ENCODE measurements around the gene PAX6. TPM values are rescaled to one million over a fixed set of nuclear protein-coding genes. Genes with fewer than 3 reads are reported as not detected.

PAX6 gene
- total and polyA plus RNA-seq, 2 of the 13 experiments (the other 11 are each of a cell fraction or from before 2014, with no cell fraction given) = 0.15 to 1.1 TPM

DNA sequence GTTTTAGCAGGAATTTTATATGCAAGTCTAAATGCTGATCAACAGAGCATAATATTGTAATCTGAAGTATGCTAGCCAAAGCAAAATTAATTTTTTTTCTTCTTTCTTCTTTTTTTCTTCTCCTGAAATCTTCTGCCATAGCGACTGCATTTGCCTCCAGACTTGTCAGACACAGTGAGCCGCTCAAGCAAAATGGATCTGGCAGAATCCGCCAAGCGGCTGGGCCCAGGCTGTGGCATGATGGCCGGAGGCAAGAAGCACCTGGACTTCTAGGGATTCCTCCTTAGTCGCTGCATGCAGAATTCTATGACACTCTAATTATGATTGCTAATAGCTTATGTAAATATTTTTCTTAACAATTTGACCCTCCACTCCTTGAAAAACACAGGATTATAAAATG lies 27.9 kb downstream of the PAX6 start:
- Histone ChIP-seq H3K4me3 (replicated peaks in 1 of 3; ENCODE audit: insufficient read depth in 1 of 3, low read depth in 2 of 3, low read length in 3 of 3) (no peak overlapping the region), H2AFZ (ENCODE audit: low read length) (no peak overlapping the region), H3K27ac (ENCODE audit: extremely low read length, insufficient read depth, low read length) (no peak overlapping the region), H4K20me1 (ENCODE audit: insufficient read depth, low read length) (no peaks in the 10 kb centered on the region), H3K9ac (ENCODE audit: insufficient read depth, low read depth, low read length) (no peak overlapping the region), H3K9me3 (ENCODE audit: low read length) (no peaks in the 10 kb centered on the region), H3K36me3 (replicated peaks in 1 of 2; ENCODE audit: control insufficient read depth in 1 of 2, insufficient read depth in 2 of 2, low read length in 2 of 2) (no peaks in the 10 kb centered on the region), H3K4me1 (ENCODE audit: insufficient read depth, low read length) (no peaks in the 10 kb centered on the region), H3K4me2 (ENCODE audit: low read depth, low read length) (no peak overlapping the region), H3K27me3 (ENCODE audit: control insufficient read depth in 1 of 2, insufficient read depth in 2 of 2, low read length in 2 of 2) (no peaks in the 10 kb centered on the region), H3K79me2 (ENCODE audit: insufficient read depth, low read length) (no peaks in the 10 kb centered on the region)
- no peak for ATAC-seq
- ChIA-PET POLR2A (no interaction called here), CTCF (ENCODE audit: low intra/inter-chr PET ratio, low total read pairs) (no interaction called here)
- WGBS (ENCODE audit: low lambda C conversion rate) = 98% methylated on average over 6 of the region's 6 CpGs
- FAIRE-seq = no peak
- BruUV-seq (replicated peaks) = no TSS peak
- intact Hi-C loops (cut with micrococcal nuclease; ENCODE audit: unreplicated experiment) (no loop called here), in situ Hi-C loops (cut with HindIII; ENCODE audit: extremely low pct_ligation_motif_present, low pct_unique_long_range_greater_than_20kb) (no loop called here)
- TF ChIP-seq ZNF773 (CRISPR knock-in tag; IDR thresholded peaks at IDR 0.05; ENCODE audit: borderline replicate concordance) = no peak
- no peak for TF ChIP-seq SSRP1 (CRISPR knock-in tag; IDR thresholded peaks at IDR 0.05)
- no peak for TF ChIP-seq ZNF232 (CRISPR knock-in tag; IDR thresholded peaks at IDR 0.05; ENCODE audit: borderline replicate concordance)
- no peak for DNase-seq (ENCODE audit: low spot score)

DNA sequence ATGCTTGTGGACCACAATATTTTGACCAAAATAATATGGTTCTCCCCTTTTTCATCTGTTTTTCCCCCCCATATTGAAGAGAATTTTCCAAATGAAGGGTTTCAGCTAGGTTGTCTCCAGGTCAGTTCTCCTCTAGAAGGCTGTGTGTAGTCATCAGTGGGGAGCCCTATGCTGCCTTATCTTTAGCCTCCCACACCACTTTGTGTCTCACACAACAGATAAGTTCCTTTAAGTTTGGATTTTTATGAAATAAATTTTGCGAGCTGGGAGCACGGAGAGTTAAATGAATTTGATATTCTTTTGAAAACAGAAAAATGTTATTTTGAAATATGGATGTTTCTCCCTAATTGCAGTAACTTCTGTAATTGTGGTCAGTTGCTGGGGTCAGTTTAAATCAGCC lies 28.9 kb downstream of the PAX6 start:
- no TSS peak for BruUV-seq (replicated peaks)
- ATAC-seq = no peak
- intact Hi-C loops (cut with micrococcal nuclease; ENCODE audit: unreplicated experiment) (no loop called here), in situ Hi-C loops (cut with HindIII; ENCODE audit: extremely low pct_ligation_motif_present, low pct_unique_long_range_greater_than_20kb) (no loop called here)
- H3K4me2 ChIP-seq (ENCODE audit: low read depth, low read length) = no peak overlapping the region
- no peak overlapping the region for H2AFZ ChIP-seq (ENCODE audit: low read length)
- DNase-seq (ENCODE audit: low spot score) = no peak
- no peaks in the 10 kb centered on the region for H4K20me1 ChIP-seq (ENCODE audit: insufficient read depth, low read length)
- H3K9me3 ChIP-seq (ENCODE audit: low read length) = no peaks in the 10 kb centered on the region
- POLR2A ChIA-PET = no interaction called here
- H3K36me3 ChIP-seq (replicated peaks in 1 of 2; ENCODE audit: control insufficient read depth in 1 of 2, insufficient read depth in 2 of 2, low read length in 2 of 2) = no peaks in the 10 kb centered on the region
- H3K27ac ChIP-seq (ENCODE audit: extremely low read length, insufficient read depth, low read length) = no peak overlapping the region
- FAIRE-seq = no peak
- H3K4me3 ChIP-seq (replicated peaks in 1 of 3; ENCODE audit: insufficient read depth in 1 of 3, low read depth in 2 of 3, low read length in 3 of 3) = no peak overlapping the region
- TF ChIP-seq ZNF790 (CRISPR knock-in tag; IDR thresholded peaks at IDR 0.05; ENCODE audit: borderline replicate concordance) = no peak
- TF ChIP-seq REXO4 (CRISPR knock-in tag; IDR thresholded peaks at IDR 0.05; ENCODE audit: borderline replicate concordance) = no peak
- WGBS (ENCODE audit: low lambda C conversion rate) = 99% methylated on average over 2 of the region's 2 CpGs
- no peaks in the 10 kb centered on the region for H3K27me3 ChIP-seq (ENCODE audit: control insufficient read depth in 1 of 2, insufficient read depth in 2 of 2, low read length in 2 of 2)
- H3K9ac ChIP-seq (ENCODE audit: insufficient read depth, low read depth, low read length) = no peak overlapping the region
- H3K79me2 ChIP-seq (ENCODE audit: insufficient read depth, low read length) = no peaks in the 10 kb centered on the region
- CTCF ChIA-PET (ENCODE audit: low intra/inter-chr PET ratio, low total read pairs) = no interaction called here
- H3K4me1 ChIP-seq (ENCODE audit: insufficient read depth, low read length) = no peaks in the 10 kb centered on the region
